SK-N-MC (cell line): ENCODE measurements around the gene CCR6.

ENCODE experiments used
- EZH2 ChIP-seq: fragments of 200-600 bp; sonication (generic); IDR thresholded peaks from one replicate; pipeline ENCODE4 v1.6.1; 2017; ENCODE audit warnings: antibody characterized with exemption
- FOXP2 ChIP-seq: optimal IDR thresholded peaks from 2 replicates; pipeline ENCODE3; 2011; ENCODE audit warnings: mild to moderate bottlenecking, moderate library complexity; ENCODE audit not compliant: insufficient read depth; ENCODE audit errors: extremely low read length, control extremely low read depth
- POLR2AphosphoS5 ChIP-seq: IDR thresholded peaks from 2 replicates; pipeline ENCODE4 v1.6.1; 2012; ENCODE audit warnings: mild to moderate bottlenecking, low read depth, low read length, borderline replicate concordance

DNA sequence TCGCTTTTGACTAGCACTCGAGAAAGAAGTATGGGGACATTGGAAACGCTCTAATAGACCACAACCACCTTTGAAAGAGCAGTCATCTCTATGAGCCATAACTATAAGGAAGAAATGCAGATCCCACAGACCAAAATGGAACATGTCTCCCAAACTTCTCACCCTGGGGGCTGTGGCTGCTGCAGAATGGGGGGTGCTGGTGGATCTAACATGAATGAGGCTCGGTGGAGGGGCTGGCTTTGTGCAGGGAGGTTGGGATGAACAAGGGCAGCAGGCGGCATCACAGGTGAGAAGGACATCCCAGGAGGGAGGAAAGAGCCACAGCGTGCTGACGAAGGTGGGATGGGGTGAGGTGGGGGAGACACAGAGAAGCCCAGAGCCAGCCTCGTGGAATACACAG, 10.5 kb upstream of the CCR6 start:
- TF ChIP-seq POLR2AphosphoS5 (no peak), EZH2 (no peak), FOXP2 (no peak)
